H9 (cell line): ENCODE results near the gene NOTCH1. TPM values are rescaled to one million over a fixed set of nuclear protein-coding genes. Genes with fewer than 3 reads are reported as not detected.

Experiments
- DNase-seq: peaks from one replicate; pipeline ENCODE4 v3.0.0-alpha.2; 2017
- H2AFZ ChIP-seq: one replicate; pipeline ENCODE4 v1.6.1; 2013; ENCODE audit warnings: mild to moderate bottlenecking, low read length, control low read depth, moderate library complexity
- H2AK5ac ChIP-seq: 2 replicates; pipeline ENCODE4 v1.6.1; 2013; ENCODE audit warnings: low read length, control low read depth, mixed read lengths; ENCODE audit not compliant: insufficient read length
- H2BK120ac ChIP-seq: one replicate; pipeline ENCODE4 v1.6.1; 2013; ENCODE audit warnings: low read depth, mild to moderate bottlenecking, low read length, control low read depth, inconsistent platforms; ENCODE audit not compliant: poor library complexity, severe bottlenecking
- H2BK12ac ChIP-seq: 2 replicates; pipeline ENCODE4 v1.6.1; 2013; ENCODE audit warnings: low read length, control low read depth, mixed read lengths, low read depth; ENCODE audit not compliant: insufficient read length
- H2BK15ac ChIP-seq: 2 replicates; pipeline ENCODE4 v1.6.1; 2013; ENCODE audit warnings: low read depth, low read length, control low read depth
- H2BK20ac ChIP-seq: one replicate; pipeline ENCODE4 v1.6.1; 2013; ENCODE audit warnings: low read depth, mild to moderate bottlenecking, low read length, control low read depth, inconsistent platforms; ENCODE audit not compliant: poor library complexity, severe bottlenecking
- H2BK5ac ChIP-seq: 2 replicates; pipeline ENCODE4 v1.6.1; 2013; ENCODE audit warnings: low read length, control low read depth, mixed read lengths; ENCODE audit not compliant: insufficient read length
- H3K14ac ChIP-seq: 2 replicates; pipeline ENCODE4 v1.6.1; 2013; ENCODE audit warnings: low read length, control low read depth; ENCODE audit not compliant: insufficient read depth
- H3K18ac ChIP-seq: 2 replicates; pipeline ENCODE4 v1.6.1; 2013; ENCODE audit warnings: low read depth, mild to moderate bottlenecking, mixed read lengths, low read length, control low read depth; ENCODE audit not compliant: insufficient read length
- H3K23ac ChIP-seq: 2 replicates; pipeline ENCODE4 v1.6.1; 2013; ENCODE audit warnings: low read length, control low read depth, mixed read lengths, low read depth; ENCODE audit not compliant: insufficient read length
- H3K23me2 ChIP-seq: 2 replicates; pipeline ENCODE4 v1.6.1; 2013; ENCODE audit warnings: low read depth, mild to moderate bottlenecking, mixed read lengths, low read length, control low read depth; ENCODE audit not compliant: insufficient read length, poor library complexity, severe bottlenecking
- H3K27ac ChIP-seq: 2 replicates; pipeline ENCODE4 v1.5.1; 2013; ENCODE audit warnings: low read length, control low read depth, mixed read lengths, low read depth; ENCODE audit not compliant: insufficient read length
- H3K27me3 ChIP-seq: 2 replicates; pipeline ENCODE4 v1.6.1; 2013; ENCODE audit warnings: low read length, control low read depth, inconsistent platforms; ENCODE audit not compliant: insufficient read depth
- H3K4ac ChIP-seq: 2 replicates; pipeline ENCODE4 v1.6.1; 2013; ENCODE audit warnings: low read depth, mild to moderate bottlenecking, control low read depth, inconsistent platforms, low read length, moderate library complexity
- H3K4me1 ChIP-seq: 2 replicates; pipeline ENCODE4 v1.6.1; 2013; ENCODE audit warnings: low read length, control low read depth, inconsistent platforms; ENCODE audit not compliant: insufficient read depth
- H3K4me2 ChIP-seq: 2 replicates; pipeline ENCODE4 v1.6.1; 2013; ENCODE audit warnings: low read length, control low read depth, mixed read lengths; ENCODE audit not compliant: insufficient read length, insufficient read depth
- H3K56ac ChIP-seq: 2 replicates; pipeline ENCODE4 v1.6.1; 2013; ENCODE audit warnings: low read depth, mild to moderate bottlenecking, mixed read lengths, low read length, control low read depth; ENCODE audit not compliant: insufficient read length
- H3K79me1 ChIP-seq: 2 replicates; pipeline ENCODE4 v1.6.1; 2013; ENCODE audit warnings: low read depth, mild to moderate bottlenecking, moderate library complexity, low read length, control low read depth, inconsistent platforms; ENCODE audit not compliant: insufficient read depth, poor library complexity, severe bottlenecking
- H3K79me2 ChIP-seq: 2 replicates; pipeline ENCODE4 v1.6.1; 2013; ENCODE audit warnings: low read length, control low read depth, inconsistent platforms; ENCODE audit not compliant: insufficient read depth
- H3K9ac ChIP-seq: 2 replicates; pipeline ENCODE4 v1.6.1; 2013; ENCODE audit warnings: low read length, control low read depth, mixed read lengths; ENCODE audit not compliant: insufficient read length; ENCODE audit errors: extremely low read depth
- H3K9me3 ChIP-seq: one replicate; pipeline ENCODE4 v1.6.1; 2013; ENCODE audit warnings: low read depth, low read length, inconsistent platforms; ENCODE audit not compliant: control insufficient read depth
- H3T11ph ChIP-seq: one replicate; pipeline ENCODE4 v1.6.1; 2013; ENCODE audit warnings: mild to moderate bottlenecking, low read length, control low read depth, inconsistent platforms
- H4K20me1 ChIP-seq: one replicate; pipeline ENCODE4 v1.6.1; 2013; ENCODE audit not compliant: control insufficient read depth, insufficient read length, insufficient read depth
- H4K5ac ChIP-seq: 2 replicates; pipeline ENCODE4 v1.6.1; 2013; ENCODE audit warnings: low read depth, mild to moderate bottlenecking, mixed read lengths, low read length, control low read depth; ENCODE audit not compliant: insufficient read length
- H4K8ac ChIP-seq: replicated peaks from 2 replicates; pipeline ENCODE4 v1.6.1; 2013; ENCODE audit warnings: low read length, control low read depth, mixed read lengths, low read depth; ENCODE audit not compliant: insufficient read length
- H4K91ac ChIP-seq: 2 replicates; pipeline ENCODE4 v1.6.1; 2013; ENCODE audit warnings: low read depth, mild to moderate bottlenecking, moderate library complexity, mixed read lengths, low read length, control low read depth; ENCODE audit not compliant: insufficient read length
- H3K27ac Mint-ChIP-seq, 3 experiments: 2 replicates in 2 of 3; 3 replicates in 1 of 3; pipeline ENCODE4 v1.8.0; 2020 to 2021; ENCODE audit warnings: mixed read lengths in 3 of 3, mild to moderate bottlenecking in 1 of 3, moderate library complexity in 1 of 3
- H3K27me3 Mint-ChIP-seq: 2 replicates; pipeline ENCODE4 v1.8.0; 2021; ENCODE audit warnings: low read depth, mild to moderate bottlenecking, moderate library complexity, mixed read lengths
- H3K36me3 Mint-ChIP-seq, 3 experiments: 2 replicates in 2 of 3; 3 replicates in 1 of 3; pipeline ENCODE4 v1.8.0; 2020 to 2021; ENCODE audit warnings: low read depth in 3 of 3, mixed read lengths in 3 of 3; ENCODE audit not compliant: insufficient read depth in 1 of 3
- H3K4me1 Mint-ChIP-seq, 2 experiments: 2 replicates each; pipeline ENCODE4 v1.8.0; 2020; ENCODE audit warnings: mixed read lengths in 2 of 2
- H3K4me3 Mint-ChIP-seq, 2 experiments: 2 replicates in 1 of 2; 3 replicates in 1 of 2; pipeline ENCODE4 v1.8.0; 2020 to 2021; ENCODE audit warnings: mild to moderate bottlenecking in 2 of 2, mixed read lengths in 2 of 2, moderate library complexity in 1 of 2
- H3K9me3 Mint-ChIP-seq, 2 experiments: 2 replicates in 1 of 2; 3 replicates in 1 of 2; pipeline ENCODE4 v1.8.0; 2020; ENCODE audit warnings: mild to moderate bottlenecking in 2 of 2, mixed read lengths in 2 of 2, moderate library complexity in 1 of 2
- WGBS: extraction: QIAGEN DNeasy Blood & Tissue Kit; methylation state at CpG from one replicate; pipeline ENCODE4 v1.1.7; 2013; ENCODE audit warnings: missing lambda C conversion rate, low lambda C conversion rate, mixed read lengths; ENCODE audit not compliant: insufficient read length; ENCODE audit errors: extremely low coverage; 5-methylcytosine and 5-hydroxymethylcytosine counted together
- total RNA-seq: library from RNA; stranded (reverse); gene quantifications from 2 replicates; pipeline ENCODE4 v1.2.1, GENCODE V29; 2021
- TF ChIP-seq, protein P1 (sequence below): fragments of 200-600 bp; sonication (generic); conservative IDR thresholded peaks from 3 replicates; pipeline ENCODE4 v1.8.0; 2021; ENCODE audit warnings: antibody characterized with exemption, mild to moderate bottlenecking

The NOTCH1 gene
- total RNA-seq, 1 experiment from 2014 or later, result 71.6 TPM

DNA sequence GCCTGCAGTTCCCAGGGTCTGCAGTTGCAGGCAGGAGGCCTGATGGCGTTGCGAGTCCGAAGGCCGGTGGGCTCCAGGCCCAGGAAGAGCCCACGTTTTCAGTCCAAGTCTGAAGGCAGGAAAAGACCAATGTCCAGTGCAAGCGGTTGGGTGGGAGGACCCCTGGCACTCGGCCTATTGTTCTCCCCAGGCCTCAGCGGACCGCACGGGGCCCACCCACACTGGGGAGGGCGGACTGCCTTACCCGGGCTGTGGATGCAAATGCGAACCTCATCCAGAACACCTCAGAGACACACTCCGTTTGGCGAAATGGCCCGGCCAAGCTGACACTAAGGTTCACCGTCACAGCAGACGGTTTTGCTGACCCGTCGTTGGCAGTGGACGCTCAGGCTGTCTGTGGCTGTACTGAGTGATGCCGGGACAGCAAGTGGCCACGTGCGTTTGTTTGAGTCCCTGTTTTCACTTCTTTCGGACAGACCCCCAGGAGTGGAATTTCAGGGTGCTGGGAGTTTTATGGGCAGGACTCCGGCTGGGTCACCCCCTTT lies 52.8 kb downstream of the NOTCH1 start:
- no peak overlapping the region for H3K4me3 Mint-ChIP-seq

More for the DNA sequence above, 52.8 kb downstream of the NOTCH1 start:
- Histone ChIP-seq H2BK20ac (no peak overlapping the region), H4K20me1 (no peaks in the 10 kb centered on the region), H3K23me2 (no peaks in the 10 kb centered on the region), H3K9ac (no peak overlapping the region), H2BK12ac (no peak overlapping the region), H3K4me1 (no peaks in the 10 kb centered on the region), H3K79me1 (no peaks in the 10 kb centered on the region), H3T11ph (no peak overlapping the region), H2BK15ac (no peak overlapping the region), H3K27me3 (no peaks in the 10 kb centered on the region), H3K23ac (no peak overlapping the region), H2BK120ac (no peak overlapping the region), H2BK5ac (no peak overlapping the region), H3K56ac (no peak overlapping the region), H3K79me2 (no peaks in the 10 kb centered on the region), H3K4me2 (no peak overlapping the region), H3K14ac (no peak overlapping the region; the same call in 1 of the 2 replicates), H2AFZ (no peak overlapping the region), H3K4ac (no peak overlapping the region), H4K91ac (no peak overlapping the region), H3K18ac (no peak overlapping the region), H2AK5ac (no peak overlapping the region), H4K8ac (no peak overlapping the region), H3K9me3 (no peaks in the 10 kb centered on the region), H4K5ac (no peak overlapping the region), H3K27ac (no peak overlapping the region)
- Mint-ChIP-seq H3K36me3 (peaks cover 2 to 21% (median 10%) of the 10 kb centered on the region in 3 experiments; a peak in 5 of 7 replicates), H3K9me3 (no peaks in the 10 kb centered on the region; a peak in 1 of 5 replicates), H3K27me3 (no peaks in the 10 kb centered on the region; the same call in 1 of the 2 replicates), H3K4me1 (no peaks in the 10 kb centered on the region), H3K27ac (0 out of 7 replicates have a peak overlapping the region, but pooled peaks of 1 of the 3 experiments have one; percentile 40)
- TF ChIP-seq, protein P1, sequence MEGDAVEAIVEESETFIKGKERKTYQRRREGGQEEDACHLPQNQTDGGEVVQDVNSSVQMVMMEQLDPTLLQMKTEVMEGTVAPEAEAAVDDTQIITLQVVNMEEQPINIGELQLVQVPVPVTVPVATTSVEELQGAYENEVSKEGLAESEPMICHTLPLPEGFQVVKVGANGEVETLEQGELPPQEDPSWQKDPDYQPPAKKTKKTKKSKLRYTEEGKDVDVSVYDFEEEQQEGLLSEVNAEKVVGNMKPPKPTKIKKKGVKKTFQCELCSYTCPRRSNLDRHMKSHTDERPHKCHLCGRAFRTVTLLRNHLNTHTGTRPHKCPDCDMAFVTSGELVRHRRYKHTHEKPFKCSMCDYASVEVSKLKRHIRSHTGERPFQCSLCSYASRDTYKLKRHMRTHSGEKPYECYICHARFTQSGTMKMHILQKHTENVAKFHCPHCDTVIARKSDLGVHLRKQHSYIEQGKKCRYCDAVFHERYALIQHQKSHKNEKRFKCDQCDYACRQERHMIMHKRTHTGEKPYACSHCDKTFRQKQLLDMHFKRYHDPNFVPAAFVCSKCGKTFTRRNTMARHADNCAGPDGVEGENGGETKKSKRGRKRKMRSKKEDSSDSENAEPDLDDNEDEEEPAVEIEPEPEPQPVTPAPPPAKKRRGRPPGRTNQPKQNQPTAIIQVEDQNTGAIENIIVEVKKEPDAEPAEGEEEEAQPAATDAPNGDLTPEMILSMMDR, result no peak
- no peak for DNase-seq
- no CpG with 5 or more reads among the region's 26 CpGs for WGBS
